ENCODE results near the gene TAS2R42.
A peak's percentile ranks its signal among the peaks of the same experiment; 100 is the strongest.

DNA sequence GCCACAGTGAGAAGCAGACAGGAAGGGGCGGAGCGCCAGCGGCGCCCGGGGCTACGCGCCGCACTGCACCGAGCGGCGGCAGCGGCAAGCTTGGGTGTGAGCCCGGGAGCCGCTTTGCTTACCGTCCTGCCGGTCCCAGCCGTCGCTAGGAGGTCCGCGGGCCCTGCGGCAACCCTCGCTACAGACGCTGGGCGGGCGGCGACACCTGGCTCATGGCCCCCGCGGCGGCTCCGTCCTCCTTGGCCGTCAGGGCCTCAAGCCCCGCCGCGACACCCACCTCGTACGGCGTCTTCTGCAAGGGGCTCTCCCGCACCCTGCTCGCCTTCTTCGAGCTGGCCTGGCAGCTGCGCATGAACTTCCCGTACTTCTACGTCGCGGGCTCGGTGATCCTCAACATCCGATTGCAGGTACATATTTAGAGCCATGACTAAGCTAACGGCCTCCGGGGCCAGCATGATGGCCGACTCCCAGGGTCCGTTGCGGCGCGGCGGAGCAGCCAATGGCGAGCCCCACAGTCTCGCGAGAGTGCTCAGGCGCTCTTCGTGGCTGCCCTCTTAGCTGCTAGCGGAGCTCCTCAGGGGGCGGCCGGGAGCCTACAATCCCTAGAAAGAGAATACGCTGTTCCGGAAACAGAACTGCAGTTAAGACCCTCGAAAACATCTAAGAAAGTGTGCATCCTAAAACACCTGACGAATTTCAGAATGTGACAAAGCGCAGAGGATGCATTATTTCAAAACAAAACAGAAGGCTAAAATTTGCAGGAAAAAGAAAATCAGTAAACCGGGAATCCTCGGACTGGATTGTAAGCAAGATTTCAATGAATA is 15.4 kb downstream of the TAS2R42 start, which contains the start of gene SMIM10L1:
- no peak for TF ChIP-seq CC2D1A (CRISPR knock-in tag; IDR thresholded peaks at IDR 0.05)
- no peak for TF ChIP-seq FOXM1 (CRISPR knock-in tag; IDR thresholded peaks at IDR 0.05)
- TF ChIP-seq SMARCC2 (IDR thresholded peaks at IDR 0.05) = no peak
- TF ChIP-seq CTCF (CRISPR knock-in tag; IDR thresholded peaks at IDR 0.05) = peak; percentile 27

Data from HepG2 (cell line).